Glomerular visceral epithelial cell (primary cell): Measurements from ENCODE around the gene AP2S1.
A peak's percentile ranks its signal among the peaks of the same experiment; 100 is the strongest.
"Not testable (repeated sequence)": the region's sequence is repeated elsewhere in the genome, so short reads cannot be mapped to it uniquely, and the experiment has no call there.

ENCODE experiments used
- DNase-seq: peaks from one replicate; pipeline ENCODE4 v3.0.0-alpha.2; 2016; ENCODE audit errors: extremely low spot score

Gene AP2S1

DNA sequence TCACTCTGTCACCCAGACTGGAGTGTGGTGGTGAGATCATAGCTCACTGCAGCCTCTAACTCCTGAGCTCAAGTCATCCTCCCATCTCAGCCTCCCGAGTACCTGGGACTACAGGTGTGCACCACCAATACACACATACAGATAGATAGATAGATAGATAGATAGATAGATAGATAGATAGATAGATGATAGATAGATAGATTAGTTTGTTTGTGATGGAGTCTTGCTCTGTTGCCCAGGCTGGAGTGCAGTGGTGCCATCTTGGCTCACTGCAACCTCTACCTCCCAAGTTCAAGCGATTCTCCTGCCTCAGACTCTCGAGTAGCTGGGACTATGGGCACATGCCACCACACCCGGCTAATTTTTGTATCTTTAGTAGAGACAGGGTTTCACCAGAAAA is 46.2 kb downstream of the AP2S1 start:
- not testable (repeated sequence) for DNase-seq

- DNase-seq, result no peak
Observed at GRCh38 chr19:46803555-46803954, 47.1 kb downstream of the AP2S1 start.

GRCh38 chr19:46802152-46802551 is 48.5 kb downstream of the AP2S1 start:
- no peak for DNase-seq

GRCh38 chr19:46798713-46799112 is 51.9 kb downstream of the AP2S1 start:
- DNase-seq, result no peak

DNA sequence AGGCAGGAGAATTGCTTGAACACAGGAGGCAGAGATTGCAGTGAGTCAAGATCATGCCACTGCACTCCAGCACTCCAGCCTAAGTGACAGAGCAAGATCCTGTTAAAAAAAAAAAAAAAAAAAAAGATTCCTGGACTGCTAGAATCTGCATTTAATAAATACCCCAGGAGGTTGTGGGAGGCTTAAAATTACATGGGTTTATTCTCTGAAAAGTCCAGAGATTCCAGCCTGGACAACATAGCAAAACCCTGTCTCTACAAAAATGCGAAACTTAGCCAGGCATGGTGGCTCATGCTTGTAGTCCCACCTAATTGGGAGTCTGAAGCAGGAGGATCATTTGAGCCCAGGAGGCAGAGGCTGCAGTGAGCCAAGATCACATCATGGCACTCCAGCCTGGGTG is 52.8 kb downstream of the AP2S1 start:
- DNase-seq, result no peak

DNA sequence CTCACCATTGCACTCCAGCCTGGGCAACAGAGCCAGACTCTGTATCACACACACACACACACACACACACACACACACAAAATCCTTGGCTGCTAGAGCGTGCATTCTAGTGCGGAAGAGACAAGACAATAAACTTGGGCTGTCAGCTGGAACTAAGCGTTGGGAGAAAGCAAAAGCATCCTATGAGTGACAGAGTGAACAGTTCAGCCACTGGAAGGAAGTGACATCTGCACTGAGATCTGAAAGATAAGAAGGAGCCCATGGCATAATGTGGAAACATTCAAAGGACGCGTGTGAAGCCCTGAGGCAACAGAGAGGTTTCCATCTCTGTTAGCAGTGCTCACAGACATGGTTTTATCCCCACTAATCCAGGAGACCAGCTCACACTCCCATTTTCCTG is 58.7 kb downstream of the AP2S1 start:
- DNase-seq, result peak; percentile 51

DNA sequence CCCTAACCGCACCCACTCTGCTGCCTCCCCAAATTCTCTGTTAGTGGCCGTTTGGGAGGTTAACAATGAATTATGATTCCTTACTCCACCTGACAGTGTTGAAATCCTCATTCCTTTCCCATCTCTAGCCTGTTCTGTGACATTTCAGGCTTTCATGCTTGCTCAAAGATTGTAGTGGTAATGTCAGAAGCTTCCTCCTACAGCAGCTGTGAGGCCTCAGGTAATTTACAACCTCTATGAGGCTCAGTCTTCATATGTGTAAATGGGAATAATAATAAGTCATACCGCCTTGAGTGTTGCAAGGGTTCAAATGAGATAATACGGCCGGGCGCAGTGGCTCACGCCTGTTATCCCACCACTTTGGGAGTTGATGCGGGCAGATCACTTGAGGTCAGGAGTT is 61.3 kb downstream of the AP2S1 start:
- DNase-seq, result no peak

DNA sequence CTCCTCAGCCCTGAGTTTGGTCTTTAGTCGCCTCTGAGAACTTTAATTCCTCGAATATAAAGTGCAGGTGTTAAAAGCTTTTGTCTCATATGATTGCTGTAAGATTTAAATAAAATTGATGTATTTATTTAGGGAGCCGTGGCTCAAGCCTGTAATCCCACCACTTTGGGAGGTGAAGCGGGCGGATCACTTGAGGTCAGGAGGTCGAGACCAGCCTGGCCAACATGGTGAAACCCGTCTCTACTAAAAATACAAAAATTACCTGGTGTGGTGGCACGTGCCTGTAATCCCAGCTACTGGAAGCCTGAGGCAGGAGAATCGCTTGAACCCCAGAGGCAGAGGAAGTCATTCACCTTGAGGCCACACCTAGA is 61.7 kb downstream of the AP2S1 start:
- DNase-seq, result no peak

GRCh38 chr19:46788262-46788967 is 62.2 kb downstream of the AP2S1 start, which contains the start of gene SLC1A5:
Gene SLC1A5, minus strand, starts transcription at chr19:46788594. Its CDS starts 629 bp downstream, at chr19:46787965.
- peak; percentile 99 for DNase-seq
